ENCODE measurements around the gene IFNL4.
"Not testable (repeated sequence)": the region's sequence is repeated elsewhere in the genome, so short reads cannot be mapped to it uniquely, and the experiment has no call there.

IFNL4 gene

GRCh38 chr19:39218230-39219007 is 30.2 kb downstream of the IFNL4 start:
- Mint-ChIP-seq H3K4me3 (no peak overlapping the region), H3K4me1 (ENCODE audit: low read depth) (no peaks in the 10 kb centered on the region), H3K36me3 (ENCODE audit: low read depth) (no peaks in the 10 kb centered on the region), H3K27ac (no peak overlapping the region), H3K27me3 (peaks cover 26% of the 10 kb centered on the region), H3K9me3 (no peaks in the 10 kb centered on the region)
- no peak for DNase-seq

DNA sequence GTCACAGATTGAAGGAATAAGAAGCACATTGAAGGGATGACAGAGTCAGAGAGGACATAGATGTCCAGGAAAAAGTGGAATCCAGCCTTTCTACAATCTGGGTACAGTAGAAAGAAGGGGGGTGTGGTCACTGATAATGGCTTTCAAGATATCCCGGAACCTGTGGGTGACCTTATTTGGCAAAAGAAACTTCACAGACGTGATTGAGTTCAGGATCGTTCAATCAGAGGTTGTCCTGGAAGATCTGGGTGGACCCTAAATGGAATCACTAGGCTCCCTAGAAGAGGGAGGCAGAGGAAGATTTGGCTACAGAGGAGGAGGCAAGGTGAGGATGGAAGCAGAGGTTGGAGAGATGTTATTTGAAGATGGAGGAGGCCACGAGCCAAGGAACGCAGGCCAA is 31.6 kb downstream of the IFNL4 start:
- no peak for DNase-seq
- no peaks in the 10 kb centered on the region for H3K36me3 Mint-ChIP-seq (ENCODE audit: low read depth)
- H3K4me1 Mint-ChIP-seq (ENCODE audit: low read depth), result no peaks in the 10 kb centered on the region
- no peaks in the 10 kb centered on the region for H3K9me3 Mint-ChIP-seq
- H3K27me3 Mint-ChIP-seq, result peaks cover 20% of the 10 kb centered on the region
- H3K4me3 Mint-ChIP-seq, result no peak overlapping the region
- no peak overlapping the region for H3K27ac Mint-ChIP-seq

DNA sequence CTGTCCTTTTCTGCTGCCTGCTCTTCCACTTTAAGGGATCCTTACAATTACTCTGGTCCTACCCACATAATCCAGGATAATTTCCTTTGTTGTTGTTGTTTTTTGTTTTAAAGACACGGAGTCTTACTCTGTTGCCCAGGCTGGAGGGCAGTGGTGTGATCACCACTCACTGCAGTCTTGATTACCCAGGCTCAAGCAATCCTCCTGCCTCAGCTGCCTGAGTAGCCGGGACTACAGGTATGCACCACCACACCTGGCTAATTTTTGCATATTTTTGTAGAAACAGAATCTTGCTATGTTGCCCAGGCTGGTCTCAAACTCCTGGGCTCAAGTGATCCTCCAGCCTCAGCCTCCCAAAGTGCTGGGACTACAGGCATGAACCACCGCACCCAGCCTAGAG is 33.3 kb downstream of the IFNL4 start:
- not testable (repeated sequence) for H3K4me1 Mint-ChIP-seq (ENCODE audit: low read depth); H3K36me3 Mint-ChIP-seq (ENCODE audit: low read depth); H3K9me3 Mint-ChIP-seq; H3K27ac Mint-ChIP-seq; H3K4me3 Mint-ChIP-seq; DNase-seq
- H3K27me3 Mint-ChIP-seq, result peaks cover 18% of the 10 kb centered on the region

DNA sequence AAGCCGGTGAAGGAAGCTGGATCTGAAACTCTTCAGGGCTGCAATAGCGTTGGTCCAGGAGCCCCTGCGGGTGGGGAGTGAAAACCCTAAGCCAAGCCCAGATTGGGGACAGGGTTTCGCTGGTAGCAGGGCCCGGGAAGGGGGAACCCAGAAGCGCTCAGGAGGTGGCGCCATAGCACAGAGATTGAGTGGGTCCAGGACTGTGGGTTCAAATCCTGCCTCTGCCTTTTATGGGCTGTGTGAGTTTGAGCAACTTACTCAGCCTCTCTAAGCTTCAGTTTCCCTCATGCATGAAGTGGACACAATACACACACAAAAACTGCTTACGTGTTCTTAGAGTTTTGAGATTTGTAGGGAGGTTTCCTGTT is 36.3 kb downstream of the IFNL4 start:
- no peak overlapping the region for H3K27ac Mint-ChIP-seq
- H3K4me3 Mint-ChIP-seq, result no peak overlapping the region
- peak; percentile 77 for DNase-seq

DNA sequence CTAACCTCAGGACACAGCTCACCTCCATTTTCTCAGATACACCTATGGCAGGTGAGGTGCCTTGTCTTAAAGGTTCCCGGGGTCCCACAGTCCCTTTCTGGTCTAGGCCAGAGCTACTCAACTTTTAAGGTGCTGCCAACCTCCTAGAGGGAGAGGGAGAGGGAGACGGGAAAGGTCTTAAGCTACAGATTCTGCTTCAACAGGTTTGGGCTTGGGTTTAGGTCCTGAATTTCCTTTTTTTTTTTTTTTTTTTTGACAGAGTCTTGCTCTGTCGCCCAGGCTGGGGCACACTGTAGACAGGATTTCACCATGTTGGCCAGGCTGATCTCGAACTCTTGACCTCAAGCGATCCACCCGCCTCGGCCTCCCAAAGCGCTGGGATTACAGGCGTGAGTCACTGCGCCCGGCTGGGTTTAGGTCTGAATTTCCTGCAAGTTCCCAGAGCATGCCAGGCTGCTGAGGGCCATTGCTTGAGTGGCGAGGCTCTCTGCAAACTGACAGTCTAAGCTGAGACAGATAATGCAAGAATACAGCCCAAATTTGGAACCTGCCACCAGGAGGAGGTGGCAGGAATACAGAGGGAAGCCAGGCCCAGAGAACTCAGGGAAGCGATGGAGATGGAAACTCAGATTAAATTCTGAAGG is 36.8 kb downstream of the IFNL4 start:
- Mint-ChIP-seq H3K27me3 (peaks cover 7% of the 10 kb centered on the region), H3K4me3 (no peak overlapping the region), H3K4me1 (ENCODE audit: low read depth) (no peaks in the 10 kb centered on the region), H3K9me3 (no peaks in the 10 kb centered on the region), H3K27ac (no peak overlapping the region), H3K36me3 (ENCODE audit: low read depth) (no peaks in the 10 kb centered on the region)
- no peak for DNase-seq

More for the DNA sequence above, 36.3 kb downstream of the IFNL4 start:
- H3K36me3 Mint-ChIP-seq (ENCODE audit: low read depth), result no peaks in the 10 kb centered on the region
- no peaks in the 10 kb centered on the region for H3K9me3 Mint-ChIP-seq
- no peaks in the 10 kb centered on the region for H3K4me1 Mint-ChIP-seq (ENCODE audit: low read depth)
- peaks cover 12% of the 10 kb centered on the region for H3K27me3 Mint-ChIP-seq

- DNase-seq, result no peak
- Mint-ChIP-seq H3K27ac (no peak overlapping the region), H3K4me3 (no peak overlapping the region), H3K36me3 (ENCODE audit: low read depth) (no peaks in the 10 kb centered on the region), H3K27me3 (peaks cover 5% of the 10 kb centered on the region), H3K4me1 (ENCODE audit: low read depth) (no peaks in the 10 kb centered on the region), H3K9me3 (no peaks in the 10 kb centered on the region)
Measured at GRCh38 chr19:39209196-39209595, 39.5 kb downstream of the IFNL4 start.

DNA sequence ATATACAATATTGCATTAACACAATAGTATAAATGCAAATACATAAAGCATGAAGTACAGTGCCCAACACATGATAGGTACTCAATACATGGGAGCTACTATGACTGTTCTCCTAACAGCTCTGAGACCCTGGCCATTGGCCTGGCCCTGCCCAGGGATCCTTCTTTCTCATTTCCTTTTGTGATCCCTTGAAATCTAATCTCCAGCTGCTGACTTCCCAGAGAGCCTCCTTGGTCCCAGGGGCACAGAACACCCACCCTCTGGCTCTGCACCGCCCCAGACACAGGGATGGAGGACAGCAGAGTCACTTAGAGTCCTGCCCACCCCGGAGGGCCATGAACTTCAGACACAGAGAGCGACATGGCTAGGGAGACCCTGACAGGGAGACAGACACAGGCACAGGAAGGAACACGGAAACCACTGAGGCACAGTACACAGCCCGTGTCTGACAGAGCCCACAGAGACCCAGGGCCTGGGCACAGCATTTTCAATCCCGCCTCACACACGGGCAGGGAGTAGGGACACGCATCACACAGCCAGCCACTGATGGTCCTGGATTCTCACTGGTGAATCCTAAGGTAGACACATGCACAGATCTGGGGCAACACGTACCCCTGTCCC is 40.4 kb downstream of the IFNL4 start:
- H3K4me1 Mint-ChIP-seq (ENCODE audit: low read depth), result peaks cover under 1% of the 10 kb centered on the region
- no peaks in the 10 kb centered on the region for H3K36me3 Mint-ChIP-seq (ENCODE audit: low read depth)
- no peak overlapping the region for H3K27ac Mint-ChIP-seq
- no peak for DNase-seq
- peaks cover 13% of the 10 kb centered on the region for H3K27me3 Mint-ChIP-seq
- no peaks in the 10 kb centered on the region for H3K9me3 Mint-ChIP-seq
- no peak overlapping the region for H3K4me3 Mint-ChIP-seq

- peaks cover 1% of the 10 kb centered on the region for H3K4me1 Mint-ChIP-seq (ENCODE audit: low read depth)
- H3K4me3 Mint-ChIP-seq, result no peak overlapping the region
- no peak overlapping the region for H3K27ac Mint-ChIP-seq
- DNase-seq, result no peak
- H3K36me3 Mint-ChIP-seq (ENCODE audit: low read depth), result no peaks in the 10 kb centered on the region
- H3K9me3 Mint-ChIP-seq, result no peaks in the 10 kb centered on the region
- H3K27me3 Mint-ChIP-seq, result peaks cover 23% of the 10 kb centered on the region
Measured at GRCh38 chr19:39207293-39207836, 41.3 kb downstream of the IFNL4 start.

DNA sequence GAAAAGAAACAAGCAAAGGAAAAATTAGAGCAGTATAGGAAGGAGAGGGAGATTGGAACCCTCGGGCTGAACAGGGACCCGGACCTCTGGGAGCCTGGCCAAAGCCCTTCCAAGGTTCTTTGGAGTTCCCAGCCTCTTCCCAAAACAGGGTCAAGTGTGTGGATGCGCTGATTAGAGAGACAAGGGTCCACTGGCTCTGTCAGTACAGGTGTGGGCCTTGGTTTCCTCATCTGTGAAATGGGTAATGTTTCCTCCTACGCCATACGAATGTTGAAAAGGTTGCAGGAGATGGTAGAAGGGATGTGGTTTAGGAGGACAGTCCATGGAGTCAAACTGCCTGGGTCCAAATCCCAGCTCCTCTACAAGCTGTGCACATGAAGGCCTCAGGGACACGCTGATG is 42.5 kb downstream of the IFNL4 start:
- no peak for DNase-seq
- no peak overlapping the region for H3K27ac Mint-ChIP-seq
- H3K4me3 Mint-ChIP-seq, result no peak overlapping the region
- H3K4me1 Mint-ChIP-seq (ENCODE audit: low read depth), result peaks cover 1% of the 10 kb centered on the region
- H3K27me3 Mint-ChIP-seq, result peaks cover 34% of the 10 kb centered on the region
- H3K9me3 Mint-ChIP-seq, result no peaks in the 10 kb centered on the region
- H3K36me3 Mint-ChIP-seq (ENCODE audit: low read depth), result no peaks in the 10 kb centered on the region

DNA sequence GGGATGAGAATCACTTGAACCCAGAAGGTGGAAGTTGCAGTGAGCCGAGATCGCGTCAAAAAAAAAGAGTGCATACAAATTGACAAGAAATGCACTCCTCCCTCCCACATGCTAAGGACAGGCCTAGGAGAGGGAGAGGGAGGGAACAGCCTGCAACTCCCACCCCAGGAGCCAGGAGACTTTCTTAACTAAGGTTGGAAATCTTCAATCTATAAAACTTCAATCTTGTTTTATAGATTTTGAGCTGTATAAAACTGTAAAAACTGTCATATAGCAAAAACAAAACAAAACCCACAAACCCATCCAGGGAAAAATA is 43.2 kb downstream of the IFNL4 start:
- Mint-ChIP-seq H3K4me3 (no peak overlapping the region), H3K4me1 (ENCODE audit: low read depth) (peaks cover 1% of the 10 kb centered on the region), H3K27me3 (peaks cover 41% of the 10 kb centered on the region), H3K27ac (no peak overlapping the region), H3K9me3 (no peaks in the 10 kb centered on the region), H3K36me3 (ENCODE audit: low read depth) (no peaks in the 10 kb centered on the region)
- DNase-seq, result no peak

GRCh38 chr19:39203372-39204341 is 45.0 kb downstream of the IFNL4 start, which contains the start of gene SYCN:
TSS of gene SYCN (minus strand) at chr19:39204263. CDS start at chr19:39204254, 9 bp downstream.
- peaks cover 1% of the 10 kb centered on the region for H3K4me1 Mint-ChIP-seq (ENCODE audit: low read depth)
- H3K4me3 Mint-ChIP-seq, result no peak within 1 kb of the TSS
- peaks cover 56% of the 10 kb centered on the region for H3K27me3 Mint-ChIP-seq

GRCh38 chr19:39202998-39203355 is 45.7 kb downstream of the IFNL4 start:
- Mint-ChIP-seq H3K36me3 (ENCODE audit: low read depth) (no peaks in the 10 kb centered on the region), H3K4me1 (ENCODE audit: low read depth) (peaks cover 1% of the 10 kb centered on the region), H3K9me3 (no peaks in the 10 kb centered on the region), H3K4me3 (no peak overlapping the region), H3K27ac (no peak overlapping the region), H3K27me3 (peaks cover 62% of the 10 kb centered on the region)
- DNase-seq, result no peak

More at GRCh38 chr19:39203372-39204341, 45.0 kb downstream of the IFNL4 start, which contains the start of gene SYCN:
- H3K27ac Mint-ChIP-seq, result no peak within 1 kb of the TSS
- no peak for DNase-seq
- no peaks in the 10 kb centered on the region for H3K9me3 Mint-ChIP-seq
- H3K36me3 Mint-ChIP-seq (ENCODE audit: low read depth), result no peaks in the 10 kb centered on the region

- Mint-ChIP-seq H3K36me3 (ENCODE audit: low read depth) (no peaks in the 10 kb centered on the region), H3K4me1 (ENCODE audit: low read depth) (peaks cover 14% of the 10 kb centered on the region), H3K9me3 (no peaks in the 10 kb centered on the region), H3K27me3 (peaks cover 82% of the 10 kb centered on the region), H3K4me3 (no peak overlapping the region), H3K27ac (no peak overlapping the region)
- DNase-seq, result no peak
Measured at GRCh38 chr19:39200803-39201115, 47.9 kb downstream of the IFNL4 start.

GRCh38 chr19:39200066-39200802 is 48.4 kb downstream of the IFNL4 start:
- peaks cover 87% of the 10 kb centered on the region for H3K27me3 Mint-ChIP-seq
- H3K9me3 Mint-ChIP-seq, result no peaks in the 10 kb centered on the region
- H3K27ac Mint-ChIP-seq, result no peak overlapping the region
- H3K4me3 Mint-ChIP-seq, result no peak overlapping the region
- H3K4me1 Mint-ChIP-seq (ENCODE audit: low read depth), result peaks cover 19% of the 10 kb centered on the region
- no peak for DNase-seq
- H3K36me3 Mint-ChIP-seq (ENCODE audit: low read depth), result no peaks in the 10 kb centered on the region

All from activated T-cell treated with anti-CD3 and anti-CD28 coated beads, Interleukin-2, amount 50 U/mL, for 24 hours (primary cell).